H1 (cell line): ENCODE results near the gene PSORS1C1. TPM values are rescaled to one million over a fixed set of nuclear protein-coding genes. Genes with fewer than 3 reads are reported as not detected.

Experiments used
- CTCF ChIA-PET: fragments of 300-600 bp; sonication (Branson Sonifier 250); formaldehyde crosslinking; loops from one replicate; lab custom pipeline; 2021; ENCODE audit not compliant: partially characterized antibody; lab: Charles Lee
- POLR2A ChIA-PET: fragments of 300-600 bp; sonication (Branson Sonifier 250); formaldehyde crosslinking; loops from one replicate; lab custom pipeline; 2021; ENCODE audit warnings: inconsistent platforms; ENCODE audit not compliant: partially characterized antibody; lab: Charles Lee
- DNase-seq, 2 experiments: peaks; one replicate each; pipeline versions ENCODE4 v3.0.0 to v3.0.0-alpha.2; 2010 to 2022; ENCODE audit warnings: low spot score in 2 of 2, low read depth in 1 of 2, mixed read lengths in 1 of 2
- FAIRE-seq: peaks from 2 replicates; lab custom pipeline; 2011; peaks lifted over from hg19 to GRCh38; lab: Jason Lieb, UNC
- H2AFZ ChIP-seq: 2 replicates; pipeline ENCODE4 v1.8.1; 2012; ENCODE audit warnings: low read length, inconsistent platforms
- H2AK5ac ChIP-seq: 2 replicates; pipeline ENCODE4 v1.6.1; 2013; ENCODE audit warnings: low read depth, low read length
- H2BK120ac ChIP-seq: replicated peaks from 2 replicates; pipeline ENCODE3; 2013; ENCODE audit warnings: low read depth, low read length, inconsistent platforms
- H2BK12ac ChIP-seq: 2 replicates; pipeline ENCODE4 v1.6.1; 2013; ENCODE audit warnings: low read depth, low read length
- H2BK15ac ChIP-seq: 2 replicates; pipeline ENCODE4 v1.6.1; 2013; ENCODE audit warnings: low read length
- H2BK20ac ChIP-seq: 2 replicates; pipeline ENCODE4 v1.6.1; 2013; ENCODE audit warnings: low read length
- H2BK5ac ChIP-seq: 2 replicates; pipeline ENCODE4 v1.6.1; 2013; ENCODE audit warnings: low read depth, low read length
- H3K14ac ChIP-seq: 2 replicates; pipeline ENCODE4 v1.6.1; 2013; ENCODE audit warnings: inconsistent platforms; ENCODE audit not compliant: insufficient read length
- H3K18ac ChIP-seq: 2 replicates; pipeline ENCODE4 v1.6.1; 2013; ENCODE audit warnings: low read length; ENCODE audit errors: extremely low read depth
- H3K23ac ChIP-seq: 2 replicates; pipeline ENCODE4 v1.6.1; 2013; ENCODE audit warnings: inconsistent platforms; ENCODE audit not compliant: insufficient read length
- H3K23me2 ChIP-seq: 2 replicates; pipeline ENCODE4 v1.6.1; 2013; ENCODE audit warnings: low read depth, low read length
- H3K27ac ChIP-seq: 2 replicates; pipeline ENCODE4 v1.6.1; 2011; ENCODE audit warnings: low read depth, low read length, inconsistent platforms
- H3K27me3 ChIP-seq, 4 experiments: replicated peaks in 1 of 4; 1 replicate in 1 of 4; 2 replicates in 3 of 4; pipeline versions ENCODE4 v1.6.1 to v1.8.1; 2011 to 2013; ENCODE audit warnings: low read length in 3 of 4, mild to moderate bottlenecking in 3 of 4, inconsistent platforms in 2 of 4, mixed read lengths in 2 of 4, moderate library complexity in 1 of 4; ENCODE audit not compliant: control insufficient read depth in 3 of 4, insufficient read depth in 3 of 4; ENCODE audit errors: extremely low read depth in 1 of 4
- H3K36me3 ChIP-seq, 4 experiments: 2 replicates each; pipeline versions ENCODE4 v1.6.1 to v1.8.1; 2011 to 2013; ENCODE audit warnings: mild to moderate bottlenecking in 4 of 4, low read length in 3 of 4, moderate library complexity in 2 of 4, control low read depth in 1 of 4, inconsistent platforms in 1 of 4; ENCODE audit not compliant: insufficient read depth in 4 of 4, control insufficient read depth in 2 of 4
- H3K4ac ChIP-seq: replicated peaks from 2 replicates; pipeline ENCODE3; 2013; ENCODE audit warnings: low read length, low read depth, mixed read lengths, inconsistent platforms; ENCODE audit not compliant: insufficient read length
- H3K4me1 ChIP-seq, 4 experiments: replicated peaks in 1 of 4; 1 replicate in 1 of 4; 2 replicates in 3 of 4; pipeline versions ENCODE4 v1.6.1 to v1.8.1; 2011 to 2013; ENCODE audit warnings: low read length in 3 of 4, inconsistent platforms in 2 of 4, mixed read lengths in 1 of 4; ENCODE audit not compliant: insufficient read depth in 4 of 4, control insufficient read depth in 3 of 4
- H3K4me2 ChIP-seq, 2 experiments: 2 replicates each; pipeline versions ENCODE4 v1.6.1 to v1.8.1; 2011 to 2013; ENCODE audit warnings: low read depth in 2 of 2, low read length in 2 of 2, control low read depth in 1 of 2, inconsistent platforms in 1 of 2, mild to moderate bottlenecking in 1 of 2; ENCODE audit not compliant: insufficient read depth in 1 of 2
- H3K4me3 ChIP-seq, 4 experiments: fragments of 200-600, 300-600 bp in 1 of 4; sonication (generic), shearing (Covaris generic), sonication (Bioruptor Twin) in 1 of 4; 2 replicates each; pipeline versions ENCODE4 v1.5.1 to v1.8.1; 2011 to 2016; ENCODE audit warnings: low read length in 4 of 4, low read depth in 3 of 4, control low read depth in 2 of 4, inconsistent platforms in 2 of 4, mild to moderate bottlenecking in 2 of 4, mixed read lengths in 1 of 4, moderate library complexity in 1 of 4; ENCODE audit not compliant: insufficient read depth in 2 of 4; ENCODE audit errors: extremely low read depth in 1 of 4
- H3K56ac ChIP-seq: replicated peaks from 2 replicates; pipeline ENCODE3; 2013; ENCODE audit warnings: low read depth, mild to moderate bottlenecking, mixed read lengths, low read length, inconsistent platforms; ENCODE audit not compliant: insufficient read length
- H3K79me1 ChIP-seq: 2 replicates; pipeline ENCODE4 v1.6.1; 2013; ENCODE audit warnings: low read depth, low read length, control low read depth
- H3K79me2 ChIP-seq, 2 experiments: 2 replicates each; pipeline versions ENCODE4 v1.6.1 to v1.8.1; 2012 to 2013; ENCODE audit warnings: low read length in 2 of 2, mild to moderate bottlenecking in 2 of 2, inconsistent platforms in 1 of 2; ENCODE audit not compliant: insufficient read depth in 2 of 2, control insufficient read depth in 1 of 2
- H3K9ac ChIP-seq, 4 experiments: replicated peaks in 1 of 4; 1 replicate in 1 of 4; 2 replicates in 3 of 4; pipeline versions ENCODE4 v1.6.1 to v1.8.1; 2011 to 2013; ENCODE audit warnings: low read depth in 3 of 4, low read length in 3 of 4, control low read depth in 2 of 4, mild to moderate bottlenecking in 2 of 4, moderate library complexity in 2 of 4, inconsistent platforms in 1 of 4; ENCODE audit errors: extremely low read depth in 1 of 4
- H3K9me3 ChIP-seq, 2 experiments: 2 replicates each; pipeline versions ENCODE4 v1.6.1 to v1.8.1; 2012 to 2013; ENCODE audit warnings: mild to moderate bottlenecking in 2 of 2, moderate library complexity in 2 of 2, control low read depth in 1 of 2, inconsistent platforms in 1 of 2, low read depth in 1 of 2, low read length in 1 of 2, mixed read lengths in 1 of 2; ENCODE audit not compliant: insufficient read depth in 2 of 2
- H4K20me1 ChIP-seq, 2 experiments: replicated peaks in 1 of 2; 2 replicates each; pipeline versions ENCODE3 to v1.8.1; 2011 to 2013; ENCODE audit warnings: inconsistent platforms in 2 of 2, low read length in 2 of 2, mild to moderate bottlenecking in 1 of 2; ENCODE audit not compliant: insufficient read depth in 2 of 2, control insufficient read depth in 1 of 2
- H4K5ac ChIP-seq: 2 replicates; pipeline ENCODE4 v1.6.1; 2013; ENCODE audit warnings: low read length, low read depth, mixed read lengths, inconsistent platforms; ENCODE audit not compliant: insufficient read length
- H4K8ac ChIP-seq: 2 replicates; pipeline ENCODE4 v1.8.0; 2013; ENCODE audit warnings: mild to moderate bottlenecking, moderate library complexity, low read length, inconsistent platforms; ENCODE audit not compliant: insufficient read depth; ENCODE audit errors: extremely low read depth
- H4K91ac ChIP-seq: replicated peaks from 2 replicates; pipeline ENCODE3; 2013; ENCODE audit warnings: low read length, mixed read lengths, inconsistent platforms; ENCODE audit not compliant: insufficient read length
- BRCA1 ChIP-seq: IDR thresholded peaks from 2 replicates; pipeline ENCODE4 v1.6.1; 2012; ENCODE audit warnings: low read depth, low read length, improper control_type of control experiment
- EGR1 ChIP-seq: IDR thresholded peaks from 2 replicates; pipeline ENCODE4 v1.6.1; 2011; ENCODE audit warnings: low read depth, low read length, borderline replicate concordance
- JUND ChIP-seq: IDR thresholded peaks from 2 replicates; pipeline ENCODE4 v1.6.1; 2011; ENCODE audit warnings: mild to moderate bottlenecking, improper control_type of control experiment, low read length
- KDM1A ChIP-seq: fragments of 200-600, 300-600 bp; sonication (generic); IDR thresholded peaks from 2 replicates; pipeline ENCODE4 v1.7.1; 2016; ENCODE audit warnings: mild to moderate bottlenecking, low read length, borderline replicate concordance
- KDM4A ChIP-seq: IDR thresholded peaks from one replicate; pipeline ENCODE4 v1.7.1; 2012; ENCODE audit warnings: low read depth, mild to moderate bottlenecking, moderate library complexity, low read length, inconsistent platforms; ENCODE audit not compliant: severe bottlenecking
- NRF1 ChIP-seq: IDR thresholded peaks from 2 replicates; pipeline ENCODE4 v1.6.1; 2011; ENCODE audit warnings: mild to moderate bottlenecking, low read depth, low read length, improper control_type of control experiment
- RXRA ChIP-seq: IDR thresholded peaks from 2 replicates; pipeline ENCODE4 v1.6.1; 2011; ENCODE audit warnings: low read depth, mild to moderate bottlenecking, low read length, moderate library complexity; ENCODE audit not compliant: insufficient read depth
- SIN3A ChIP-seq, 2 experiments: IDR thresholded peaks in 1 of 2; conservative IDR thresholded peaks in 1 of 2; 2 replicates each; pipeline ENCODE4 v1.6.1; 2011 to 2012; ENCODE audit warnings: low read length in 2 of 2, improper control_type of control experiment in 1 of 2, low read depth in 1 of 2, mild to moderate bottlenecking in 1 of 2
- TAF1 ChIP-seq: IDR thresholded peaks from 2 replicates; pipeline ENCODE4 v1.6.1; 2011; ENCODE audit warnings: mild to moderate bottlenecking, low read depth, low read length
- TEAD4 ChIP-seq: IDR thresholded peaks from 2 replicates; pipeline ENCODE4 v1.6.1; 2012; ENCODE audit warnings: low read depth, low read length, inconsistent platforms, mixed read lengths
- WGBS, 2 experiments: shearing (Covaris generic) in 1 of 2; methylation state at CpG; one replicate each; pipeline versions ENCODE4 v1.1.6 to v1.1.7; 2013 to 2015; ENCODE audit warnings: low lambda C conversion rate in 2 of 2, mixed read lengths in 2 of 2, inconsistent platforms in 1 of 2, low coverage in 1 of 2, missing lambda C conversion rate in 1 of 2; ENCODE audit not compliant: insufficient replicate concordance in 2 of 2, insufficient coverage in 1 of 2, insufficient read length in 1 of 2; ENCODE audit errors: extremely low coverage in 1 of 2, missing lambda C conversion rate in 1 of 2; 5-methylcytosine and 5-hydroxymethylcytosine counted together
- polyA plus RNA-seq, 7 experiments: library from polyadenylated mRNA; depleted of rRNA in 3 of 7; stranded (reverse) in 5 of 7; unstranded in 2 of 7; fragments of >200 nt in 5 of 7; fragments of 200-250 nt in 2 of 7; gene quantifications; 1 replicate in 5 of 7; 2 replicates in 1 of 7; 4 replicates in 1 of 7; pipeline versions ENCODE4 v1.2.1 to v1.2.3, GENCODE V29; 2011 to 2013; ENCODE audit warnings: missing spikeins in 2 of 7, mixed read lengths in 2 of 7
- total RNA-seq: library from RNA; stranded (reverse); fragmentation: NEBNext Ultra II Directional; extraction: Animal tissue kit (Norgen Biotek cat#: 25700); gene quantifications from 2 replicates; pipeline ENCODE4 v1.2.1, GENCODE V29; 2021

The PSORS1C1 gene
- total and polyA plus RNA-seq, 2 of the 8 experiments (the other 6 are each of a cell fraction or from before 2014, with no cell fraction given) = 0.12 to 0.52 TPM

DNA sequence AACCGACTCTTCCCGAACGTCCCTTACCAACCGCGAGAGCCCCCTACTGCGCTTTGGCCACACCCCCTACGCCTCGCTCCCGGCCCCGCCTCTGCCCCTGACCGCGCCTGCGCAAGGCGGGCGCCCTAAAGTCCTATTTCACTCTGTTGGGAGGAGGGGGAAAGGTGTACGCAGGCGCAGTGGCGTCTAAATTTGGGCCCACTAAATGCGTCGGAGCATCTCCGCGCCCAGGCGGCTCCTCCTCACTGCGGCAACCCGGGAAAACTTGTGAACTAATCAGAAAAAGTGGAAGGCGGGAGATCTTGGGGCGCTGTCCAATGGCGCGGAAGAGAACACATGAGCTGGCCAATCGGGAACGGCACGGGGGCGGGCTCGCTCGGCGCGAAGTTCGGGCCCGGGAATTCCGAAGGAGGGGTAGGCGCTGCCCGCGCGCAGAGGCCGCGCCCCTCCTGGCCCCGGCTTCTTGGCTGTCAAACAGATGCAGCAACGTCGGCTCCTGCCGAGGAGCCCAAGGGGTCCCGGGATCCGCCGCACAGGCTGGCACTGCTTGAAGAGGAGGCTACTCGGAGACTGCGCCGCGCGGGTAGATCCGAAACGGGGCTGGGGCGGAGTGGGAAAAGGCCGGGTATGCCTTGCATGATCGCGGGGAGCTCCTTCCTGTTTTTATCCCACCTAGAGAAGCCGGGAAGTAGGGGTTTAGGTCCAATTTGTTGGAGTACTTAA, 43.7 kb downstream of the PSORS1C1 start, which contains the start of gene TCF19:
TSS of gene TCF19 (plus strand) at position 450 of the 723 bp plus-strand sequence. CDS start 881 bp downstream, outside the sequence.
- H4K5ac ChIP-seq = peak within 1 kb of the TSS; percentile 80
- H3K14ac ChIP-seq = no peak within 1 kb of the TSS
- peak within 1 kb of the TSS; percentile 85 to 94 for H3K4me2 ChIP-seq
- peak within 1 kb of the TSS; percentile 87 for H3K4ac ChIP-seq
- FAIRE-seq = no peak
- H3K4me3 ChIP-seq = peak within 1 kb of the TSS; percentile 62 to 76 (median 68)
- H3K79me2 ChIP-seq = no peaks in the 10 kb centered on the region
- no peak within 1 kb of the TSS; the same call in 1 of the 2 replicates for H3K27ac ChIP-seq
- H3K56ac ChIP-seq = peak within 1 kb of the TSS; percentile 36
- H3K18ac ChIP-seq = peak within 1 kb of the TSS; percentile 91
- H3K79me1 ChIP-seq = no peaks in the 10 kb centered on the region
- CTCF ChIA-PET = interaction anchor here (0.8 to 6.3 kb wide), 14 partner anchors 10 to 75 kb away, joined by 3 to 45 read pairs (median 8); partner anchors contain the start of genes POU5F1 and PSORS1C2
- H4K8ac ChIP-seq = no peak within 1 kb of the TSS; the same call in 1 of the 2 replicates
- DNase-seq = peak; percentile 97 to 99
- H3K23me2 ChIP-seq = peaks cover 14% of the 10 kb centered on the region
- 2% methylated on average over 62 of the region's 65 CpGs; no CpG with 5 or more reads in 1 of the 2 experiments for WGBS, 2 experiments
- H2AFZ ChIP-seq = no peak within 1 kb of the TSS
- peaks cover 5 to 36% (median 10%) of the 10 kb centered on the region in 4 experiments; a peak in 7 of 8 replicates for H3K36me3 ChIP-seq
- peaks cover 0 to 24% (median 18%) of the 10 kb centered on the region in 4 experiments; a peak in 6 of 7 replicates for H3K4me1 ChIP-seq
- H4K91ac ChIP-seq = peak within 1 kb of the TSS; percentile 41
- POLR2A ChIA-PET = interaction anchor here (0.7 to 68.5 kb wide), 5 partner anchors 10 to 336 kb away, joined by 3 to 2251 read pairs (median 3); partner anchors contain the start of genes CCHCR1, CDSN, POU5F1 and PSORS1C1
- H3K9ac ChIP-seq = peak within 1 kb of the TSS; percentile 46 to 73 (median 64); a peak in 6 of 7 replicates
- H2BK12ac ChIP-seq = peak within 1 kb of the TSS; percentile 86; the same call in 1 of the 2 replicates
- H2BK120ac ChIP-seq = no peak within 1 kb of the TSS
- H3K23ac ChIP-seq = no peak within 1 kb of the TSS
- H2AK5ac ChIP-seq = peak within 1 kb of the TSS; percentile 89; the same call in 1 of the 2 replicates
- H2BK20ac ChIP-seq = no peak within 1 kb of the TSS
- peak within 1 kb of the TSS; percentile 69; the same call in 1 of the 2 replicates for H2BK5ac ChIP-seq
- H2BK15ac ChIP-seq = peak within 1 kb of the TSS; percentile 73; the same call in 1 of the 2 replicates
- no peaks in the 10 kb centered on the region for H3K27me3 ChIP-seq
- peaks cover 1 to 2% of the 10 kb centered on the region in 2 experiments for H4K20me1 ChIP-seq
- no peaks in the 10 kb centered on the region for H3K9me3 ChIP-seq
- TF ChIP-seq SIN3A (conservative IDR thresholded peaks at IDR 0.05 in 1 of 2, IDR thresholded peaks at IDR 0.05 in 1 of 2; ENCODE audit: low read depth in 1 of 2, low read length in 2 of 2) = peak; percentile 92 to 94; a peak in 3 of 4 replicates
- TF ChIP-seq NRF1 = peak; percentile 87
- TF ChIP-seq TAF1 = peak; percentile 55
- no peak for TF ChIP-seq KDM4A
- no peak for TF ChIP-seq RXRA
- TF ChIP-seq BRCA1 = 0 out of 2 replicates have a peak, but pooled peaks have one; percentile 5
- 0 out of 2 replicates have a peak, but pooled peaks have one; percentile 71 for TF ChIP-seq EGR1
- TF ChIP-seq JUND = no peak
- peak; percentile 89 for TF ChIP-seq TEAD4
- no peak for TF ChIP-seq KDM1A
